OCI-LY1 (cell line): Measurements from ENCODE around the gene BLM.
"Not testable (repeated sequence)": the region's sequence is repeated elsewhere in the genome, so short reads cannot be mapped to it uniquely, and the experiment has no call there.

Experiments
- EZH2 ChIP-seq: fragments of 200-600 bp; sonication (generic), shearing (Covaris generic); IDR thresholded peaks from 2 replicates; pipeline ENCODE4 v1.8.0; 2017; ENCODE audit warnings: borderline replicate concordance, mixed run types, mild to moderate bottlenecking, antibody characterized with exemption, low read length, moderate library complexity, mixed read lengths
- TF ChIP-seq, protein P1 (sequence below): fragments of 200-600 bp; sonication (generic), shearing (Covaris generic); IDR thresholded peaks from 2 replicates; pipeline ENCODE4 v1.5.1; 2017; ENCODE audit warnings: mild to moderate bottlenecking, antibody characterized with exemption, low read length, moderate library complexity, mixed read lengths

DNA sequence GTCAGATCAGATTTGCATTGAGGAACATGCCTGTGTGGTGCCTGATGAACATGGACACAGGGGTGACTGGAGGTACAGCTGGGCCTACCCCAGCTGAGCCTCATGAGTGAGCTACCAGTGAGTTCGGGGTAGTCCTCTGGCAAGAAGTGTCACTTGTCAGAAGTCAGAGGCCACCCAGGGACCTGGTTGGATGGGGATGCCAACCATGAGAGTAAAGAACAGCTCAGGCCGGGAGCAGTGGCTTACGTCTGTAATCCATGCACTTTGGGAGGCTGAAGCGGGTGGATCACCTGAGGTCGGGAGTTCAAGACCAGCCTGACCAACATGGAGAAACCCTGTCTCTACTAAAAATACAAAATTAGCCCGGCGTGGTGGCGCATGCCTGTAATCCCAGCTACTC, 46.5 kb upstream of the BLM start:
- TF ChIP-seq, protein P1, sequence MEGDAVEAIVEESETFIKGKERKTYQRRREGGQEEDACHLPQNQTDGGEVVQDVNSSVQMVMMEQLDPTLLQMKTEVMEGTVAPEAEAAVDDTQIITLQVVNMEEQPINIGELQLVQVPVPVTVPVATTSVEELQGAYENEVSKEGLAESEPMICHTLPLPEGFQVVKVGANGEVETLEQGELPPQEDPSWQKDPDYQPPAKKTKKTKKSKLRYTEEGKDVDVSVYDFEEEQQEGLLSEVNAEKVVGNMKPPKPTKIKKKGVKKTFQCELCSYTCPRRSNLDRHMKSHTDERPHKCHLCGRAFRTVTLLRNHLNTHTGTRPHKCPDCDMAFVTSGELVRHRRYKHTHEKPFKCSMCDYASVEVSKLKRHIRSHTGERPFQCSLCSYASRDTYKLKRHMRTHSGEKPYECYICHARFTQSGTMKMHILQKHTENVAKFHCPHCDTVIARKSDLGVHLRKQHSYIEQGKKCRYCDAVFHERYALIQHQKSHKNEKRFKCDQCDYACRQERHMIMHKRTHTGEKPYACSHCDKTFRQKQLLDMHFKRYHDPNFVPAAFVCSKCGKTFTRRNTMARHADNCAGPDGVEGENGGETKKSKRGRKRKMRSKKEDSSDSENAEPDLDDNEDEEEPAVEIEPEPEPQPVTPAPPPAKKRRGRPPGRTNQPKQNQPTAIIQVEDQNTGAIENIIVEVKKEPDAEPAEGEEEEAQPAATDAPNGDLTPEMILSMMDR = not testable (repeated sequence)
- not testable (repeated sequence) for TF ChIP-seq EZH2
